ENCODE data around the gene STARD13.

STARD13 gene

GRCh38 chr13:33262997-33263396 lies 22.6 kb downstream of the STARD13 start:
- Histone ChIP-seq H3K27ac (ENCODE audit: low read depth, low read length) (no peak overlapping the region), H3K9me2 (replicated peaks; ENCODE audit: insufficient read depth, low read length) (no peaks in the 10 kb centered on the region), H3K9me3 (ENCODE audit: insufficient read depth, low read length) (no peaks in the 10 kb centered on the region), H4K20me1 (ENCODE audit: low read depth, low read length) (no peaks in the 10 kb centered on the region), H3K4me3 (ENCODE audit: insufficient read depth, low read length, poor library complexity, severe bottlenecking) (no peak overlapping the region), H3F3A (ENCODE audit: insufficient read depth) (no peaks in the 10 kb centered on the region), H3K9ac (ENCODE audit: low read length) (no peak overlapping the region), H3K36me3 (ENCODE audit: low read length) (no peaks in the 10 kb centered on the region), H3K27me3 (ENCODE audit: low read length) (no peaks in the 10 kb centered on the region), H3K79me2 (ENCODE audit: insufficient read depth, low read length) (no peaks in the 10 kb centered on the region), H3K4me2 (ENCODE audit: low read depth, low read length, poor library complexity, severe bottlenecking) (no peak overlapping the region), H2AFZ (ENCODE audit: low read depth, low read length, severe bottlenecking) (no peak overlapping the region)
- TF ChIP-seq CTCF (IDR thresholded peaks at IDR 0.05; ENCODE audit: insufficient read depth, low read length, poor library complexity, severe bottlenecking) = no peak
- no peak for TF ChIP-seq EZH2phosphoT487 (conservative IDR thresholded peaks at IDR 0.05; ENCODE audit: low read length)

- Histone ChIP-seq H3K27me3 (ENCODE audit: low read length) (no peaks in the 10 kb centered on the region), H3K79me2 (ENCODE audit: insufficient read depth, low read length) (no peaks in the 10 kb centered on the region), H3F3A (ENCODE audit: insufficient read depth) (no peaks in the 10 kb centered on the region), H2AFZ (ENCODE audit: low read depth, low read length, severe bottlenecking) (no peak overlapping the region), H3K36me3 (ENCODE audit: low read length) (no peaks in the 10 kb centered on the region), H3K27ac (ENCODE audit: low read depth, low read length) (no peak overlapping the region), H3K9me3 (ENCODE audit: insufficient read depth, low read length) (no peaks in the 10 kb centered on the region), H3K9ac (ENCODE audit: low read length) (no peak overlapping the region), H3K9me2 (replicated peaks; ENCODE audit: insufficient read depth, low read length) (no peaks in the 10 kb centered on the region), H4K20me1 (ENCODE audit: low read depth, low read length) (no peaks in the 10 kb centered on the region), H3K4me2 (ENCODE audit: low read depth, low read length, poor library complexity, severe bottlenecking) (no peak overlapping the region), H3K4me3 (ENCODE audit: insufficient read depth, low read length, poor library complexity, severe bottlenecking) (no peak overlapping the region)
- TF ChIP-seq CTCF (IDR thresholded peaks at IDR 0.05; ENCODE audit: insufficient read depth, low read length, poor library complexity, severe bottlenecking) (no peak), EZH2phosphoT487 (conservative IDR thresholded peaks at IDR 0.05; ENCODE audit: low read length) (no peak)
These were observed 23.0 kb downstream of the STARD13 start for GRCh38 chr13:33262594-33262993.

GRCh38 chr13:33262062-33262487 lies 23.5 kb downstream of the STARD13 start:
- H3F3A ChIP-seq (ENCODE audit: insufficient read depth) = no peaks in the 10 kb centered on the region
- H2AFZ ChIP-seq (ENCODE audit: low read depth, low read length, severe bottlenecking) = no peak overlapping the region
- H3K4me2 ChIP-seq (ENCODE audit: low read depth, low read length, poor library complexity, severe bottlenecking) = no peak overlapping the region
- no peaks in the 10 kb centered on the region for H3K79me2 ChIP-seq (ENCODE audit: insufficient read depth, low read length)
- H3K9me2 ChIP-seq (replicated peaks; ENCODE audit: insufficient read depth, low read length) = no peaks in the 10 kb centered on the region
- no peak overlapping the region for H3K9ac ChIP-seq (ENCODE audit: low read length)
- H3K27me3 ChIP-seq (ENCODE audit: low read length) = no peaks in the 10 kb centered on the region
- H3K9me3 ChIP-seq (ENCODE audit: insufficient read depth, low read length) = no peaks in the 10 kb centered on the region
- H3K27ac ChIP-seq (ENCODE audit: low read depth, low read length) = no peak overlapping the region
- TF ChIP-seq CTCF (IDR thresholded peaks at IDR 0.05; ENCODE audit: insufficient read depth, low read length, poor library complexity, severe bottlenecking) = no peak
- TF ChIP-seq EZH2phosphoT487 (conservative IDR thresholded peaks at IDR 0.05; ENCODE audit: low read length) = no peak
- H3K4me3 ChIP-seq (ENCODE audit: insufficient read depth, low read length, poor library complexity, severe bottlenecking) = no peak overlapping the region
- no peaks in the 10 kb centered on the region for H3K36me3 ChIP-seq (ENCODE audit: low read length)
- no peaks in the 10 kb centered on the region for H4K20me1 ChIP-seq (ENCODE audit: low read depth, low read length)
